Muscle of back (tissue), 13 donors: ENCODE measurements around the gene DIO2. TPM values are rescaled to one million over a fixed set of nuclear protein-coding genes. Genes with fewer than 3 reads are reported as not detected.
A peak's percentile ranks its signal among the peaks of the same experiment; 100 is the strongest.

Experiments
- DNase-seq, 3 donors: peaks; one replicate each; pipeline versions ENCODE4 v3.0.0 to v3.0.0-alpha.2; 2013
- long read RNA-seq, 9 donors: transcript quantifications; one replicate each; lab custom pipeline, GENCODE V29; 2026
- polyA plus RNA-seq, 10 donors: library from polyadenylated mRNA; unstranded; fragments of 120-200 nt; gene quantifications; one replicate each; pipeline ENCODE4 v1.2.1, GENCODE V29; 2013; ENCODE audit not compliant: insufficient read length in 10 of 10

DIO2 gene
- polyA plus RNA-seq = 1 to 10 TPM in 8 of 10 donors, under 1 TPM in 2; 0.52 to 6.9 (median 1.9) TPM
- long read RNA-seq, donor 1 = 0 reads
- long read RNA-seq, donor 2, full-length matches to known transcripts = 1 of 1 reads
- long read RNA-seq, donor 2, partial matches to known transcripts = 0 of 1 reads
- long read RNA-seq, donor 2, other reads (novel, unspliced or antisense) = 0 of 1 reads
- long read RNA-seq, donor 3 = 0 reads
- long read RNA-seq, donor 4, full-length matches to known transcripts = 1 of 1 reads
- long read RNA-seq, donor 4, partial matches to known transcripts = 0 of 1 reads
- long read RNA-seq, donor 4, other reads (novel, unspliced or antisense) = 0 of 1 reads
- long read RNA-seq, donor 5 = 0 reads
- long read RNA-seq, donor 6 = 0 reads
- long read RNA-seq, donor 7 = 0 reads
- long read RNA-seq, donor 8 = 0 reads
- long read RNA-seq, donor 9 = 0 reads

- peak in 1 of 3 donors; percentile 5 for DNase-seq
Observed at GRCh38 chr14:80211153-80212022, at the start of gene DIO2. Gene DIO2, minus strand, starts transcription at chr14:80211504. Its CDS starts 32 bp downstream, at chr14:80211472.

GRCh38 chr14:80260645-80261044 lies 49.3 kb upstream of the DIO2 start:
- peak in 2 of 3 donors; percentile 16 to 30 for DNase-seq

- DNase-seq = no peak
Observed at GRCh38 chr14:80239631-80240030, 28.3 kb upstream of the DIO2 start.

- DNase-seq = no peak
Observed at GRCh38 chr14:80237143-80237542, 25.8 kb upstream of the DIO2 start.

GRCh38 chr14:80233470-80234089 lies 22.3 kb upstream of the DIO2 start:
- DNase-seq = peak in 1 of 3 donors; percentile 14

GRCh38 chr14:80231702-80232101 lies 20.4 kb upstream of the DIO2 start:
- DNase-seq = no peak

GRCh38 chr14:80223696-80224465 lies 12.6 kb upstream of the DIO2 start:
- DNase-seq = no peak

GRCh38 chr14:80216818-80217217 lies 5.5 kb upstream of the DIO2 start:
- DNase-seq = no peak

GRCh38 chr14:80215756-80216581 lies 4.7 kb upstream of the DIO2 start:
- DNase-seq = peak; percentile 59 to 70 (median 64)

GRCh38 chr14:80215081-80215480 lies 3.8 kb upstream of the DIO2 start:
- no peak for DNase-seq

- DNase-seq = peak in 1 of 3 donors; percentile 21
Observed at GRCh38 chr14:80213602-80214001, 2.3 kb upstream of the DIO2 start.

- peak in 2 of 3 donors; percentile 45 to 47 for DNase-seq
Observed at GRCh38 chr14:80212023-80212397, 706 bp upstream of the DIO2 start.

GRCh38 chr14:80208461-80208860 lies 2.8 kb downstream of the DIO2 start:
- DNase-seq = no peak

GRCh38 chr14:80206351-80207080 lies 4.8 kb downstream of the DIO2 start:
- DNase-seq = no peak

- DNase-seq = no peak
Observed at GRCh38 chr14:80202888-80203562, 8.3 kb downstream of the DIO2 start.

GRCh38 chr14:80200093-80200492 lies 11.2 kb downstream of the DIO2 start:
- DNase-seq = no peak

- no peak for DNase-seq
Observed at GRCh38 chr14:80188571-80188970, 22.7 kb downstream of the DIO2 start.

GRCh38 chr14:80186301-80186800 lies 25.0 kb downstream of the DIO2 start:
- no peak for DNase-seq

GRCh38 chr14:80176893-80177292 lies 34.4 kb downstream of the DIO2 start:
- DNase-seq = no peak
